Glomerular endothelial cell (primary cell): ENCODE data around the gene EPS8L1. TPM values are rescaled to one million over a fixed set of nuclear protein-coding genes. Genes with fewer than 3 reads are reported as not detected.
"Not testable (repeated sequence)": the region's sequence is repeated elsewhere in the genome, so short reads cannot be mapped to it uniquely, and the experiment has no call there.

Experiments
- DNase-seq: peaks from one replicate; pipeline ENCODE4 v3.0.0-alpha.2; 2011; ENCODE audit warnings: low read depth, low spot score; ENCODE audit errors: extremely low read depth
- total RNA-seq: library from RNA; depleted of rRNA; stranded (reverse); fragments of >200 nt; gene quantifications from 2 replicates; pipeline ENCODE4 v1.2.3, GENCODE V29; 2015

The EPS8L1 gene
- total RNA-seq, 1 donor from 2014 or later, result 10.6 TPM

DNA sequence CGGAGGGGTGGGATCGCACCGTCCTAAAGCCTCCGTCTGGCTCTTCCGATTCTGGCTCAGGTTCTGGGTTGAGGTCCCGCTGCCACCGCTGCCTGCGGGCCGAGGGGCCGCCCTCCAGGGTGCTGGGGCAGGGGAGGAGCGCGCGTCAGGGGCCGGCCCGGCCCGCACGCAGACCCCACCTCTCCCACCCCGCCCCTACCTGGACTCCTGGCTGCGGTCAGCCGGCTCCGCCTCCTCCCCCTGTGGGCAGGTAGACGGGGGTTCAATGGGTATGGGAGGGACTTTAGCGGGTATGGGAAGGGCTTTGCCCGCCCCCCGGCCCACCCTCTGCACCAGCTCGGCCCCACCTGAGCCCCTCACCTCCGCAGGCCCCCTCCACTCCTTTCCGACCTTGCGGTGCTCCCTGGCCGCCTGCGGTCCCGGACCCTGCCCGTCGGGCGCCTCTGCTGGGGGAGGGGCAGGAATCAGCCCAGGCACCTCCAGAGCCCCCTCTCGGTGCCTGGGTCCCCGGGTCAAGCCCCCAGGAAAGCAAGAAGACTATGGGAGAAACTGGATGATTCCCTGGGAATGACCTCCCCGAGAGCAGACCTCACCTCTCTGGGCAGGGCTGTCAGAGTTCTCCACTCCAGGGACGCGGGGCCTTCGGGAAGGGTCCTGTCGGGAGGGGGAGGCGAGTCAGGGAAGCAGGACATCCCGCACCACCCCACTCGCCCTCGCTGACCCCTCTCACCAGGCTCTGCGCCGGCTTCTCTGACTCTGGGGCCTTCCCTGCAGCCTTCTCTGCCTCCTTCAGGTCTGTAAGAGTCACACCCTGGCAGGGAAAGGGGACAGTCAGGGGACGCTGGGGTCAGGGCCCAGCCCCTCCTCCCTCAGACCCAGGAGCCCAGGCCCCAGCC, 17.0 kb downstream of the EPS8L1 start:
- DNase-seq, result no peak

DNA sequence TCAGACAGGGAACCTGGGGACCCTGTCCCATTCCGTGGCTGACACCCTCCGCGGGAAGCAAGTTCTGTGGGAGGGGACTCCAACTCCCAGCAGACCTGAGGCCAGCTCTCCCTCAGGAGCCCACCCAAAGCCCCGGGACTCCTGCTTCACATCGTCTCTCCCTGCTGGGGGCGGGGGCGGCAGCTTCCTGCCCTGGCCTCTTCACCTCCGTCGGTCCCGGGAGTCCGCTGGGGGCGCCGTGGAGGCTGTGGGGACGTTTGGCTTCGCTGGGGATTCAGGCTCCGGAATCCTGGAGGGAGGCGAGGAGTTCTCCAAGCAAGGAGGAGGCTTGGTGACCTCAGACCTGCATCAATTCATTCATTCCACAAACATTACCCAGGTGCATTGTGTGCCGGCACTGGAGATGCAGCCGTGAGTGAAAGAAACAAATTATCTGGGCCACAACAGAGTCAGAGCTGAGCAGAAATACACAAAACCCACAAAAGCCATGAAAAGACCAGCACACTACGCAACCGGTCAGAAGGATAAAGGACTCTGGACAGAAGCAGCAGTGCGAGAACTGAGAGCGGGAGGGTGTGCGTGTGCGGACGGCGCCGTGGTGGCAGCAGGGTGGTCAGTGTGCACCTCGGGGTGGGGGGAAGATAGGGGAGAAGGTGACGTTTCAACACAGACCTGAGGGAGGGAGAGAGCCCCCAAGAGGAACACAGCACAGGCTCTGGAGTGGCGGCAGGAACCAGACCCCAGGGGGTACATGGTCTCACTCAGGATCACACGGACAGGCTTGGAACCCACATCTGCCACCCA, 19.0 kb downstream of the EPS8L1 start:
- no peak for DNase-seq

- no peak for DNase-seq
Measured at GRCh38 chr19:55095260-55096060, 19.8 kb downstream of the EPS8L1 start.

DNA sequence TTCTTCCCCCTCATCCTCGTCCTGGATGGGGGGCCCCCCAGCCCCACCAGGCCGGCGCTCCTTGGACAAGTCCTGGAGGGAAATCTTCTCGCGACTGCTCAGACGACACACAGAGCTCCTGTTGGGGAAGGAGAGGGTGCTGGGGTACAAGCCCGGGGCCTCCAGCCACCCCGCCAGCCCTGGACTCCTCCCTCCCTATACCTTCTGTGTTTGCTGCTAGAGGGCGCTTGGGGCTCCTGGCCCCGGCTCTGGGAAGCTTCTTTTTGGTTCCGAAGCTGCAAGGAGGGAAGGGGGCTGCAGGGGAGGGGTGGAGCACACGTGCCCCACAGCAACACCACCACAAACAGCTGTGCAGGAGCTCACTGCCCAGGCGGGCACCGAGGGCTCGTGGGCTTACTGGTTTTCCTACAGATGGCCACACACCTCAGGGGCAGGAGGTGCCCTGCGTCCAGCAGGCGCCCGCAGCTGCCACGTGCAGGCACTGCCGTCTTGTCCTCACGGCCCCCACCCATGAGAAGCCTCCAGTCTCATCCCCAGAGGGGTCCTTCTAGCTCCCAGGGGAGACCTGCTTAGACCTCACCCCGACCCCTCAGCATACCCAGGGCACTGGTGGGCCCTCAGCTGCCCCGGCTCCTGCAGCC, 20.5 kb downstream of the EPS8L1 start:
- DNase-seq, result no peak

DNA sequence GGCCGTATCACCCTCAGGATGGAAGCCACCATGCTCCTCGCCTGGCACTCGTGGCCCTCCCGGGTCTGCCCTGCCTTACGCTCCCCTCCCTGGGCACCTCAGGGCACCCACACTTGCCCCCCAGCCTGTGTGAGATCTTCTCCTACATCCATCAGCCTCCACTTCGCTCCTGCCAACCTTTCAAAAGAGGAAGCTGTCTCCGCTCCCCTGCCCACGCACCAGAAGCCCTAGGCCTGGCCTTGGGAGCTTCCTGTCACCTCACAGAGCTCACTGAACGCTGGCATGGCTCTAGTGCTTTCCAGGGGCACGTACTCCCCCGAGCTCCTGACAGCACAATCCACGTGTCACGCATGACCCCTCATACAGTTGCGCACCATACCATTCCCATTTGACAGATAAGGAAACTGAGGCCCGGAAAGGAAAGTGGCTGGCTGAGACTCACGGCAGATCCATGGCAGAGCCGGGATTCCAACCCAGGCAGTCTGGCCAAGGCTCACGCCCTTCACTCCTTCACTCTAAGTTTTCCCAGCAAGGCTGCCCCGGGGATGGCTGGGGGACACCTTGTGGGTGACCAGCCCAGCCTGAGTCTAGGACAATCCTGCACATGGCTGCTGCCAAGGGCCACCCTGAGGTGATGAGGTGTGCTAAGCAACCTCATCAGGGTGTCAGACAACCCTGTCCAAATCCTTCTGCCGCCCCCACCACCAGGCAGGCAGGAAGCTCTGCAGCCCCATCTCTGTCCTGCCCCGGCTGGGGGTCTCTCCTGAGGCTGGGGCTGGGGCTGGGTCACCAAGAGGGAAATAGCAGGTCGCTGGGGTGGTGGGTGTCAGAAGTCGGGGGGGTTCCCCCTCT, 22.4 kb downstream of the EPS8L1 start:
- no peak for DNase-seq

DNA sequence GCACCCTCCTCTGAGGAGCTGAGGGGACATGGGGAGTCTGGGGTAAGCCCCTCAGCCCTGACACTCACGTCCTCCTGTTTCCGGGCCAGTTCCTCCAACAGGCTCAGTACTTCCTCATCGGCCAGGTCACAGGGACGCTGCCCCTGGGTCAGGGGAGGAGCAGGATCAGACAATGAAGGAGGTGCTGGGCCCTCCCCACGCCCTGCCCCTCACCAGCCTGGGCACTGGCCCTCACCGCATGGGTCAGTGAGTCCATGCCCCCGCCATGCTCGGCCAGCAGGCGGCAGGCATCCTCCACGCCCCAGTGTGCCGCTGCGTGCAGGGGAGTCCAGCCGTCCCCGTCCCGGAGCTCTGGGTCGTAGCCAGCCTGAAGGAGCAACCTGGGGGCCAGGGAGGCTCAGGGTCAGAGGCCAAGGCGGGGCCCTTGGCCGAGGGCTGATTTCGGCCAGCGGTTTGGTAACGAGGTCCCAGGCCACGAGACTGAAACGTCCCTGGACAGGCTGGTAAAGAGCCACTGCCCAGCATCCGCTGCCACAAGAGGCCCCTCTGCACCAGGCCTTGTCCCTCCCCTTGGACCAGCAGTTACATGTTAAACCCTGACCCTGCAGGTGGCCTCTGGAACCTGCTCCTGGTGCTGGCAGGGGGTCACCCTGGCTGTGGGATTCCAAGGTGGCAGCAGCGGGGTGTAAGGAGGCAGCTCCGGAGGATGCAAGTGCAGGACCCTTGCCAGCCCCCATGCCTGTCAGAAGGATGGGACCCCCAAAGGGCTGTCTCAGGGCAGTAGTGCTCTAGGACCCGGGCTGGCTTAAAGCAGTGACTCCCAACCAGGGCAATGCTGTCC, 23.3 kb downstream of the EPS8L1 start:
- no peak for DNase-seq

- no peak for DNase-seq
Measured at GRCh38 chr19:55099557-55100506, 24.2 kb downstream of the EPS8L1 start.

DNA sequence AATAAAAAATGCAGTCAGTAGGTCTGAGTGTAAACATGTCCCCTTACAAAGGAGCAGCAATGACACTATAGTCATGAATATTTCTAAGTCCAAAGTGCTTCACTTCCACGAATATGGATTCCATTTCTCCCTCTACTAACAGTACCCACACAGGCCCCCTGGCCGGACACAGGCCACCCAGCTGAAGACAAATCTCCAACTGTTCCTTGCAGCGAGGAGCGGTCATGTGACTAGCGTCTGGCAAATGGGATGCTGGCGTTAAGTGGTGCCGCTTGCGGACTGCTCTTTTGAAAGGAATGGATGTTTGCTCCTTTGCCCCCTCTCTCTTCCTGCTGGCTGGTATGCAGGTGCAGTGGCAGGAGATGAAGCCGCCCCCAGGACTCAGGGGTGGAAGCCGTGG, 25.6 kb downstream of the EPS8L1 start:
- DNase-seq, result no peak

GRCh38 chr19:55103190-55103589, 27.5 kb downstream of the EPS8L1 start:
- DNase-seq, result no peak

GRCh38 chr19:55105237-55105636, 29.6 kb downstream of the EPS8L1 start:
- DNase-seq, result no peak

- DNase-seq, result no peak
Measured at GRCh38 chr19:55106591-55106990, 30.9 kb downstream of the EPS8L1 start.

- DNase-seq, result not testable (repeated sequence)
Measured at GRCh38 chr19:55107252-55107651, 31.6 kb downstream of the EPS8L1 start.

GRCh38 chr19:55109527-55110291, 34.0 kb downstream of the EPS8L1 start:
- no peak for DNase-seq

- no peak for DNase-seq
Measured at GRCh38 chr19:55111238-55111831, 35.7 kb downstream of the EPS8L1 start.

DNA sequence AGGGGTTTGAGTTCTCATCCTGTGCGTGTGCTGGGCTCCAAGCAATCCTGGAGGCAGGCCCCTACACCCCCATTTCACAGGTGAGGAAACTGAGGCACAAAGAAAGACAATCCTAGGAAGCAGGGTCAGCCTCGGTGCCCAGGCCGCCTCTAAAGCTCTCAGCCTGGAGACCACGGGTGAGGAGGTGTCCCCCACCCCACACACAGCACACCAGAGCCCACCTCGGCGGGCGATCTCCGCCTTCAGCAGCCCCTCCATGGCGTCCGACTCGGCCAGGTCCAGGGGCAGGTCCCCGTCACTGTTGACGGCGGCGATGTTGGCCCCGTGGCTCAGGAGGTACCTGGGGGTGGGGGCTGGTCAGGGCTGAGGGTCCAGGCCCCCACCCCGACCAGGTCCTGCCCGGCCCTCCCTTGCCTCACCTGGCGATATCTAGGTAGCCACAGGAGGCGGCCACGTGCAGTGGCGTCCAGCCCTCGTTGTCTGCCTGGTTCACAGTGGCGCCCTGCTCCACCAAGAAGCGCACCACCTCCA, 36.6 kb downstream of the EPS8L1 start:
- DNase-seq, result no peak
